B cell (primary cell): ENCODE data around the gene PCIF1. TPM values are rescaled to one million over a fixed set of nuclear protein-coding genes. Genes with fewer than 3 reads are reported as not detected.

Experiments used
- ATAC-seq: fragments of 200-7000 bp; cut with Tn5 transposase; one replicate; pipeline ENCODE4 v1.10.0; 2021; ENCODE audit warnings: low read depth, mild to moderate bottlenecking, moderate number of reproducible peaks, moderate library complexity
- CTCF ChIA-PET: fragments of 350-600 bp; sonication (Branson Sonifier 250); formaldehyde crosslinking; loops from one replicate; lab custom pipeline; 2021; ENCODE audit warnings: antibody characterized with exemption, inconsistent platforms; lab: Charles Lee
- POLR2A ChIA-PET: fragments of 350-600 bp; sonication (Branson Sonifier 250); formaldehyde crosslinking; loops from one replicate; lab custom pipeline; 2021; ENCODE audit warnings: antibody characterized with exemption; lab: Charles Lee
- DNase-seq: peaks from one replicate; pipeline ENCODE4 v3.0.0; 2013
- H2AFZ ChIP-seq: 2 replicates; pipeline ENCODE4 v1.6.1; 2012; ENCODE audit warnings: mild to moderate bottlenecking, low read depth, low read length; ENCODE audit not compliant: insufficient read depth, poor library complexity, severe bottlenecking
- H3K27ac ChIP-seq, 2 donors: 1 replicate in 1 of 2; 2 replicates in 1 of 2; pipeline ENCODE4 v1.5.1; 2012 to 2013; ENCODE audit warnings: low read length in 2 of 2, mild to moderate bottlenecking in 2 of 2, moderate library complexity in 1 of 2
- H3K27me3 ChIP-seq, 4 experiments: fragments of 200-600 bp in 1 of 4; sonication (generic) in 1 of 4; replicated peaks in 1 of 4; 1 replicate in 2 of 4; 2 replicates in 2 of 4; pipeline versions ENCODE4 v1.6.1 to v1.7.0; 2013 to 2016; ENCODE audit warnings: low read length in 3 of 4, mild to moderate bottlenecking in 2 of 4, mixed read lengths in 1 of 4, moderate library complexity in 1 of 4; ENCODE audit not compliant: insufficient read depth in 4 of 4, control insufficient read depth in 3 of 4; ENCODE audit errors: control extremely low read depth in 1 of 4
- H3K36me3 ChIP-seq, 2 experiments: replicated peaks in 1 of 2; 1 replicate in 1 of 2; 2 replicates in 1 of 2; pipeline versions ENCODE4 v1.6.1 to v1.7.1; 2013; ENCODE audit warnings: low read length in 1 of 2; ENCODE audit not compliant: insufficient read depth in 2 of 2, control insufficient read depth in 1 of 2; ENCODE audit errors: control extremely low read depth in 1 of 2, extremely low read depth in 1 of 2
- H3K4me1 ChIP-seq, 2 donors: fragments of 200-600 bp in 1 of 2; sonication (generic) in 1 of 2; 1 replicate in 1 of 2; 2 replicates in 1 of 2; pipeline versions ENCODE4 v1.5.1 to v1.6.1; 2013 to 2017; ENCODE audit warnings: low read length in 2 of 2; ENCODE audit not compliant: control insufficient read depth in 2 of 2, insufficient read depth in 2 of 2
- H3K4me2 ChIP-seq: replicated peaks from 2 replicates; pipeline ENCODE3; 2012; ENCODE audit warnings: mild to moderate bottlenecking, low read depth, low read length; ENCODE audit not compliant: poor library complexity, severe bottlenecking
- H3K4me3 ChIP-seq, 5 experiments: fragments of 200-600 bp in 1 of 5; sonication (generic) in 1 of 5; 1 replicate in 3 of 5; 2 replicates in 2 of 5; pipeline versions ENCODE4 v1.5.1 to v1.7.0; 2011 to 2016; ENCODE audit warnings: low read length in 4 of 5, mild to moderate bottlenecking in 4 of 5, low read depth in 2 of 5, control low read depth in 1 of 5, moderate library complexity in 1 of 5; ENCODE audit not compliant: insufficient read depth in 1 of 5; ENCODE audit errors: control extremely low read depth in 1 of 5, extremely low read depth in 1 of 5
- H3K79me2 ChIP-seq: fragments of 200-600 bp; sonication (generic); one replicate; pipeline ENCODE4 v1.6.0; 2016; ENCODE audit warnings: low read length; ENCODE audit not compliant: control insufficient read depth, insufficient read depth
- H3K9ac ChIP-seq: fragments of 200-600 bp; sonication (generic); 2 replicates; pipeline ENCODE4 v1.6.1; 2017; ENCODE audit warnings: mild to moderate bottlenecking, low read length, moderate library complexity
- H3K9me3 ChIP-seq, 3 donors: one replicate each; pipeline versions ENCODE4 v1.6.1 to v1.7.1; 2013; ENCODE audit warnings: low read length in 2 of 3; ENCODE audit not compliant: control insufficient read depth in 2 of 3, insufficient read depth in 1 of 3; ENCODE audit errors: control extremely low read depth in 1 of 3
- H4K20me1 ChIP-seq: 2 replicates; pipeline ENCODE4 v1.6.0; 2012; ENCODE audit warnings: mild to moderate bottlenecking, low read length; ENCODE audit not compliant: insufficient read depth, control insufficient read depth, poor library complexity, severe bottlenecking
- H3K27ac Mint-ChIP-seq: one replicate; pipeline ENCODE4 v1.8.0; 2021; ENCODE audit warnings: mixed read lengths
- H3K27me3 Mint-ChIP-seq: one replicate; pipeline ENCODE4 v1.8.0; 2021; ENCODE audit warnings: mixed read lengths
- H3K4me1 Mint-ChIP-seq: one replicate; pipeline ENCODE4 v1.8.0; 2021; ENCODE audit warnings: mixed read lengths
- H3K4me3 Mint-ChIP-seq: one replicate; pipeline ENCODE4 v1.8.0; 2021; ENCODE audit warnings: mixed read lengths
- H3K9me3 Mint-ChIP-seq: one replicate; pipeline ENCODE4 v1.8.0; 2022; ENCODE audit warnings: mixed read lengths; ENCODE audit not compliant: insufficient read depth
- CTCF ChIP-seq: fragments of 200-600 bp; IDR thresholded peaks from one replicate; pipeline ENCODE4 v1.8.0; 2022; ENCODE audit warnings: antibody characterized with exemption, mild to moderate bottlenecking
- EZH2 ChIP-seq: IDR thresholded peaks from 2 replicates; pipeline ENCODE4 v1.6.1; 2012; ENCODE audit warnings: borderline replicate concordance, low read depth, mild to moderate bottlenecking, moderate library complexity, low read length; ENCODE audit not compliant: insufficient read depth, poor library complexity, severe bottlenecking
- WGBS: methylation state at CpG from one replicate; pipeline ENCODE4 v1.1.5; 2013; ENCODE audit warnings: missing lambda C conversion rate; ENCODE audit not compliant: insufficient coverage; 5-methylcytosine and 5-hydroxymethylcytosine counted together
- intact Hi-C: fragments of 100-400 bp; cut with micrococcal nuclease; formaldehyde crosslinking; loops from one replicate; pipeline ENCODE4 v1.10.0; 2022
- polyA plus RNA-seq: library from polyadenylated mRNA; depleted of rRNA; stranded (reverse); fragments of >200 nt; gene quantifications from 2 replicates; pipeline ENCODE4 v1.2.3, GENCODE V29; 2012
- total RNA-seq, 2 donors: library from RNA; stranded (reverse); fragments of 120-200 nt in 1 of 2; gene quantifications; 1 replicate in 1 of 2; 2 replicates in 1 of 2; pipeline versions ENCODE4 v1.2.3 to v1.2.4, GENCODE V29; 2013 to 2022

PCIF1 gene
- total and polyA plus RNA-seq, 2 donors (not counting 1 experiment from before 2014, with no cell fraction given): 74.2 to 79.2 TPM

GRCh38 chr20:45892828-45893500 lies 41.5 kb upstream of the PCIF1 start:
- Histone ChIP-seq H3K27ac (peak overlapping the region in 1 of 2 donors; percentile 2), H3K4me2 (peak overlapping the region; percentile 99), H3K4me1 (peaks cover 24 to 29% of the 10 kb centered on the region in 2 donors), H3K79me2 (peaks cover 7% of the 10 kb centered on the region), H3K27me3 (no peaks in the 10 kb centered on the region), H2AFZ (no peak overlapping the region), H3K9me3 (no peaks in the 10 kb centered on the region), H3K36me3 (peaks cover 0 to 19% of the 10 kb centered on the region in 2 experiments), H4K20me1 (no peaks in the 10 kb centered on the region), H3K4me3 (no peak overlapping the region), H3K9ac (no peak overlapping the region)
- ATAC-seq (no peak), DNase-seq (no peak)
- POLR2A ChIA-PET: interaction anchor here (0.6 to 5.3 kb wide), 3 partner anchors 41 to 74 kb away, joined by 3 to 41 read pairs (median 4); partner anchors contain the start of gene PCIF1
- Mint-ChIP-seq H3K27me3 (no peaks in the 10 kb centered on the region), H3K9me3 (no peaks in the 10 kb centered on the region), H3K4me3 (peak overlapping the region; percentile 97), H3K27ac (peak overlapping the region; percentile 96), H3K4me1 (peaks cover 31% of the 10 kb centered on the region)
- intact Hi-C loops: no loop called here
- TF ChIP-seq CTCF (no peak), EZH2 (no peak)
- CTCF ChIA-PET: interaction anchor here (0.9 to 3.2 kb wide), 3 partner anchors 12 to 77 kb away, joined by 3 to 9 read pairs (median 5); partner anchors contain the start of gene ZSWIM1
- WGBS: 17% methylated on average over 1 of the region's 4 CpGs

DNA sequence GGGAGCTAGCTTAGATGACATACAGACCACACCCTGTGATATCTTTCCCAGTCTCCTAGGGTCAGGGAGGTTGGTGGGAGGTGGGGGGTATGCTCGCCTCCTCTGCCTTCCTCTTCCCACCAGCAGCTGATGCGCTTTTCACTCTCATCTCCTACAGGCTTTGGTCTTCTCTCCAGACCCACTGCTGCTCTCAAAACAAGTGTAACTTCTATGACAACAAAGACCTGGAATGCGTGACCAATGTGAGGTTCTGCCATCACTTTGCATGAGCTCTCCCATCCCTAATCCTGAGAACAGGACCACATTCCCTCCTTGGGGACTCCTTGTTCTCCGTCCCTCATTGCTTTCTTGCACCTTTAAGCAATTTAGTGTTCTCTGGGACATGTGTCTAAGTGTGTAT lies 40.7 kb upstream of the PCIF1 start:
- Mint-ChIP-seq H3K4me3 (peak overlapping the region; percentile 45), H3K27ac (no peak overlapping the region), H3K27me3 (no peaks in the 10 kb centered on the region), H3K4me1 (peaks cover 31% of the 10 kb centered on the region), H3K9me3 (no peaks in the 10 kb centered on the region)
- CTCF ChIA-PET: interaction anchor here (0.9 kb wide), 1 partner anchor 13 kb away, joined by 3 read pairs; the partner anchor contains the start of gene ZSWIM1
- peaks cover 7% of the 10 kb centered on the region for H3K79me2 ChIP-seq
- no peak overlapping the region for H3K27ac ChIP-seq
- H3K9me3 ChIP-seq: no peaks in the 10 kb centered on the region
- no peak for ATAC-seq
- peaks cover 24 to 29% of the 10 kb centered on the region in 2 donors for H3K4me1 ChIP-seq
- WGBS: 100% methylated on average over 2 of the region's 4 CpGs
- H3K9ac ChIP-seq: no peak overlapping the region
- TF ChIP-seq EZH2 (no peak), CTCF (no peak)
- no peak for DNase-seq
- H2AFZ ChIP-seq: no peak overlapping the region
- no peaks in the 10 kb centered on the region for H3K27me3 ChIP-seq
- intact Hi-C loops: no loop called here
- no peak overlapping the region for H3K4me3 ChIP-seq
- POLR2A ChIA-PET: interaction anchor here (0.7 to 5.3 kb wide), 2 partner anchors 40 to 73 kb away, joined by 4 to 41 read pairs; partner anchors contain the start of gene PCIF1
- no peak overlapping the region for H3K4me2 ChIP-seq
- H4K20me1 ChIP-seq: no peaks in the 10 kb centered on the region
- peaks cover 0 to 26% of the 10 kb centered on the region in 2 experiments for H3K36me3 ChIP-seq
